CD4-positive, alpha-beta T cell treated with Interleukin-4 for 4 hours (primary cell): Measurements from ENCODE around the gene SOX11.
"Not testable (repeated sequence)": the region's sequence is repeated elsewhere in the genome, so short reads cannot be mapped to it uniquely, and the experiment has no call there.

ENCODE experiments used
- DNase-seq: peaks from one replicate; pipeline ENCODE4 v3.0.0-alpha.2; 2020

SOX11 gene

GRCh38 chr2:5691985-5692529 is at the start of gene SOX11:
SOX11 (plus strand) TSS chr2:5692384; CDS start chr2:5692722, 338 bp downstream.
- DNase-seq = no peak

- not testable (repeated sequence) for DNase-seq
These were observed 39.5 kb upstream of the SOX11 start for GRCh38 chr2:5652734-5653133.

- not testable (repeated sequence) for DNase-seq
These were observed 38.4 kb upstream of the SOX11 start for GRCh38 chr2:5653756-5654155.

- DNase-seq = no peak
These were observed 35.0 kb upstream of the SOX11 start for GRCh38 chr2:5657231-5657630.

- DNase-seq = no peak
These were observed 31.6 kb upstream of the SOX11 start for GRCh38 chr2:5660591-5660990.

GRCh38 chr2:5661362-5661761 is 30.8 kb upstream of the SOX11 start:
- no peak for DNase-seq

GRCh38 chr2:5664278-5664681 is 27.9 kb upstream of the SOX11 start:
- DNase-seq = no peak

- no peak for DNase-seq
These were observed 27.1 kb upstream of the SOX11 start for GRCh38 chr2:5665066-5665465.

- no peak for DNase-seq
These were observed 25.4 kb upstream of the SOX11 start for GRCh38 chr2:5666798-5667197.

GRCh38 chr2:5667655-5668054 is 24.5 kb upstream of the SOX11 start:
- not testable (repeated sequence) for DNase-seq

- DNase-seq = no peak
These were observed 23.4 kb upstream of the SOX11 start for GRCh38 chr2:5668682-5669250.

- no peak for DNase-seq
These were observed 19.4 kb upstream of the SOX11 start for GRCh38 chr2:5672749-5673144.

- no peak for DNase-seq
These were observed 18.8 kb upstream of the SOX11 start for GRCh38 chr2:5673145-5674025.

GRCh38 chr2:5674026-5674340 is 18.2 kb upstream of the SOX11 start:
- DNase-seq = no peak

GRCh38 chr2:5677133-5677532 is 15.1 kb upstream of the SOX11 start:
- DNase-seq = no peak

GRCh38 chr2:5683471-5683870 is 8.7 kb upstream of the SOX11 start:
- DNase-seq = no peak

GRCh38 chr2:5685225-5685624 is 7.0 kb upstream of the SOX11 start:
- no peak for DNase-seq

GRCh38 chr2:5686068-5686467 is 6.1 kb upstream of the SOX11 start:
- no peak for DNase-seq

GRCh38 chr2:5686536-5686935 is 5.6 kb upstream of the SOX11 start:
- no peak for DNase-seq

GRCh38 chr2:5689750-5690149 is 2.4 kb upstream of the SOX11 start:
- no peak for DNase-seq

GRCh38 chr2:5690286-5690685 is 1.9 kb upstream of the SOX11 start:
- no peak for DNase-seq

- DNase-seq = no peak
These were observed 1.4 kb upstream of the SOX11 start for GRCh38 chr2:5690718-5691220.

- DNase-seq = no peak
These were observed 781 bp upstream of the SOX11 start for GRCh38 chr2:5691221-5691984.
